Frontal cortex (tissue), 4 donors: ENCODE measurements around the gene SLC39A10. TPM values are rescaled to one million over a fixed set of nuclear protein-coding genes. Genes with fewer than 3 reads are reported as not detected.
"Not testable (repeated sequence)": the region's sequence is repeated elsewhere in the genome, so short reads cannot be mapped to it uniquely, and the experiment has no call there.

Source experiments
- DNase-seq, 2 donors: peaks; one replicate each; pipeline ENCODE4 v3.0.0; 2012; ENCODE audit warnings: low spot score in 2 of 2
- FAIRE-seq: peaks from 2 replicates; lab custom pipeline; 2012; peaks lifted over from hg19 to GRCh38; lab: Jason Lieb, UNC
- total RNA-seq: library from RNA; depleted of rRNA; stranded (reverse); fragments of >200 nt; gene quantifications from one replicate; pipeline ENCODE4 v1.2.3, GENCODE V29; 2014
- donor health status: control.
- donor health status: control.
- donor health status: control.

SLC39A10 gene
- total RNA-seq, 1 donor from 2014 or later = 172 TPM

- FAIRE-seq (no peak), DNase-seq (no peak)
Observed at GRCh38 chr2:195642679-195643068, 14.4 kb upstream of the SLC39A10 start.

DNA sequence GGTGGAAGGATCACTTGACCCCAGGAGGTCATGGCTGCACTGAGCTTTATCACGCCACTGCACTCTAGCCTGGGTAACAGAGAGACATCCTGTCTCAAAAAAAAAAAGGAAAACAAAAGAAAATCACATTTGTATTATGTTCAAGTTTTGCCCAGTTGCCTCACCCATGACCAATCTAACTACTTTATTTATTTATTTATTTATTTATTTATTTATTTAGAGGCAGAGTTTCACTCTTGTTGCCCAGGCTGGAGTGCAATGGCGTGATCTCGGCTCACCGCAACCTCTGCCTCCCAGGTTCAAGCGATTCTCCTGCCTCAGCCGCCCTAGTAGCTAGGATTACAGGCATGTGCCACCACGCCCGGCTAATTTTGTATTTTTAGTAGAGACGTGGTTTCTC, 12.3 kb upstream of the SLC39A10 start:
- not testable (repeated sequence) for DNase-seq, FAIRE-seq

GRCh38 chr2:195645413-195645812, 11.6 kb upstream of the SLC39A10 start:
- DNase-seq = no peak
- FAIRE-seq = no peak

DNA sequence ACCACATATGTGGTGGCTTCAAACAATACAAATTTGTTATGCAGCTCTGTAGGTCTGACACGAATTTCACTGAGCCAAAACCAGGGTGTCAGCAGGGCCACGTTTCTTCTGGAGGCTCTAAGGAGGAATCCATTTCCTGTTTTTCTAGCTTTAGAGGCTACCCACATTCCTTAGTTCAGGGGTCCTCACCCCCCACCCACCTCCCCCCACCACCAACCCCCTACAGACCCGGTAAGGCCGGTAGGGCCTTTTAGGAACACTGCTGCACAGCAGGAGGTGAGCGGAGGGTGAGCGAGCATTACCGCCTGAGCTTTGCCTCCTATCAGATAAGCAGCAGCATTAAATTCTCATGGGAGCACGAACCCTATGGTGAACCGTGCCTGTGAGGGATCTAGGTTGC, 10.6 kb upstream of the SLC39A10 start:
- no peak for DNase-seq
- no peak for FAIRE-seq

DNA sequence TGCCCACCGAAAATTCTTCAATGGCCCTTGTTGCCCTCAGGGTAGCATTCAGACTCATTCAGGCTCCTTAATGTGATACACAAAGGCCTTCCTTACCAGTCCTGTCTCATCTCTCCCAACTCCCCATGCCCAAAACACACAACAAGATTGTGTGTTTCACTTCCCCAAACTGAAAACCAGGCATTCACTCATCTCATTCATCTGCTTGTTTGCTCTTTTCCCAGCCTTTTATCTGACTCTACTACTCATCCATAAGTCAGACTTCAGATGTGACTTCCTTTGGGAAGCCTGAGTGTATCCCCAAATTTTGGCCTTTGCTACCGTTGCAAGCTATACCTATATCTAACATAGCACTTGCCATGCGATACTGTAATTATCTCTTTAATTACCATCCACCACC, 9.7 kb upstream of the SLC39A10 start:
- DNase-seq (no peak), FAIRE-seq (no peak)

GRCh38 chr2:195648370-195648769, 8.7 kb upstream of the SLC39A10 start:
- FAIRE-seq = not testable (repeated sequence)

GRCh38 chr2:195648787-195649186, 8.2 kb upstream of the SLC39A10 start:
- DNase-seq (no peak), FAIRE-seq (no peak)

More at GRCh38 chr2:195648370-195648769, 8.7 kb upstream of the SLC39A10 start:
- DNase-seq = not testable (repeated sequence)

GRCh38 chr2:195649629-195650190, 7.3 kb upstream of the SLC39A10 start:
- DNase-seq (no peak), FAIRE-seq (no peak)

- no peak for FAIRE-seq
- no peak for DNase-seq
Observed at GRCh38 chr2:195651046-195651445, 6.0 kb upstream of the SLC39A10 start.

DNA sequence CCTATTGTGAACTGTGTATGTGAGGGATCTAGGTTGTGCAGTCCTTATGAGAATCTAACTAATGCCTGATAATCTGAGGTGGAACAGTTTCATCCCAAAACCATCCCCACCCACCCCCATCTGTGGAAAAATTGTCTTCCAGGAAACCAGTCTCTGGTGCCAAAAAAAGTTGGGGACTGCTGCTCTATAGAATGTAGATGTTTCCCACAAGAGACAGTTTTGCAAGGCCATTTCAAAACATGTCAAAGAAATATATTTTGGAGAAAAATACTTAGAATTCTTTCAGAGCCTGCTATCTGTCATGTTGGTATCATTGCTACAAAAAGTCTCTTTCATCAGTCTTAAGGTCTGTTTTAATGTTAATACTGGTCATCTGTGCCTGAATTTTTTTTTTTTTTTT, 4.1 kb upstream of the SLC39A10 start:
- DNase-seq (no peak), FAIRE-seq (no peak)

GRCh38 chr2:195656161-195656858, 716 bp upstream of the SLC39A10 start:
- no peak for FAIRE-seq
- no peak for DNase-seq

DNA sequence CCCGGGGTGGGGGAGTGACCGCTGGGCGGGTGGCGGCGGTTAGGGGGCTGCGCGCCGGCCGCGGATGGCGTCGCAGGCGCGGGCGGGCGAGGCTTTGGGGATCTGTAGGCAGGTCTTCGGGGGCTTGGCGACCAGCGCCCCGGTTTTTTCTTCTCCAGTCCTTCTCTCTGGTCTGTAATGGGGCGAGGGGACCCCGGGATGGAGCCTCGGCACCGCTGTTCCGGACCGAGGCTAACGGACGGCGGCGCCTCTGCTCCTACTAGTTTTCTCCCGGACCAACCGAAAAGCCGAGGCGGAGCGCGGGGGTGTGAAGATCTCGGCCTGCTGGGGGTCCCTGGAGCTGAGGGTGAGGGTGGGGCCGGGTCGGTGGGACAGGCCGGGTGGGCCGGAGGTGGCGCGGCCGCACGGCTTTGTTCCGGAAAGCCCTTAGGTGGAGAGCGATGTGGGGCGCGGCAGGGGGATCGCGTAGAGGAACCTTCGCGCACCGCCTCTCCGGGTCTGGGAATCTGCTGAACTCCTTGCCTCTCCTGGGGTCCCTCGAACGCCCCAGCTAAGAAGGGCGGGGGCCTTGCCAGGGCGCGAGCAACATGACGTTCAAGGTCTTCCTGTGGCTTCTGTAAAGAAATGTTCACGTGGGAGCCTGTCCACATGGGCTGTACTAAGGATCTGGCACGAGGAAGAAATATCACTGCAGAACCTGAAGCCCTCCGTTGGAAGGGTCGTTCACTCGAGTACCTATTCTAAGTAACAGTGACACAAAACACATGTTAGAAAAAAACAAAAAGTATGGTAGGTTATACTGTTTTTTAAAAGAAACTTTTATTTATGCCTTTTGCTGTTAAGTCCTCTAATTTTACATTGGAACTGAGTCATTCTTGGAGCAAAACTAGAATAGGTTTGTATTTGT, 861 bp downstream of the SLC39A10 start:
- peak; percentile 19 to 25 for DNase-seq
- FAIRE-seq = no peak

DNA sequence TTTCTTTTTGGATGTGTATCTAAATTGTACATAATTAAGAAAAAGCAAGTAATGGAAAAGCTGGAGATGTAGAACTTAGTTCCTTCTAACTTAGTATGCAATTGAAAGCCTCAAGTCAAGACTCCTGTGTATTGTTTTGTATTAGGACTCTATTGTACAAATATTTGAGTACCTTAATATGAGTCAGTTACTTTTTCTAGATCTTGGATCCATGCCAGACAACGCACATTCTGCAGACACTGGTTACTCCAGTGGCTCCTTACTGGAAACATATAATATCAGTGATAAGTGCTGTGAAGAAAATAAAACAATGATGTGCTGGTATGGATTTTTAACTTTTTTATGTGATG, 1.5 kb downstream of the SLC39A10 start:
- no peak for DNase-seq
- no peak for FAIRE-seq

GRCh38 chr2:195659114-195659513, 2.1 kb downstream of the SLC39A10 start:
- DNase-seq = no peak

GRCh38 chr2:195659982-195660890, 3.2 kb downstream of the SLC39A10 start:
- peak; percentile 16 to 23 for DNase-seq
- peak; percentile 92 for FAIRE-seq

More at GRCh38 chr2:195659114-195659513, 2.1 kb downstream of the SLC39A10 start:
- FAIRE-seq = no peak

- DNase-seq (no peak), FAIRE-seq (no peak)
Observed at GRCh38 chr2:195662138-195662537, 5.1 kb downstream of the SLC39A10 start.

GRCh38 chr2:195663007-195663406, 6.0 kb downstream of the SLC39A10 start:
- no peak for DNase-seq
- FAIRE-seq = no peak

GRCh38 chr2:195664528-195664927, 7.5 kb downstream of the SLC39A10 start:
- FAIRE-seq (peak; percentile 83), DNase-seq (no peak)

DNA sequence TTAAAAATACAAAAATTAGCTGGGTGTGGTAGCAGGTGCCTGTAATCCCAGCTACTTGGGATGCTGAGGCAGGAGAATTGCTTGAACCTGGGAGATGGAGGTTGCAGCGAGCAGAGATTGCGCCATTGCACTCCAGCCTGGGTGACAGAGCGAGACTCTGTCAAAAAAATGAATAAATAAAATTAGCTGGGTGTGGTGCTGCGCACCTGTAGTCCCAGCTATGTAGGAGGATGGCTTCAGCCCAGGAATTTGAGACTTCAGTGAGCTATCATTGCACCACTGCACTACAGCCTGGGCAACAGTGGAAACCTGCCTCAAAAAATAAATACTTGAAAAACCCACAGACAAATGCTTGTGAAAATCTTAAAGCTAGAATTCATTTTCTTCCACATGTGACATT, 8.1 kb downstream of the SLC39A10 start:
- not testable (repeated sequence) for DNase-seq, FAIRE-seq
